GM03348 (cell line): ENCODE measurements around the gene YBX2.
"Not testable (repeated sequence)": the region's sequence is repeated elsewhere in the genome, so short reads cannot be mapped to it uniquely, and the experiment has no call there.

Experiments used
- DNase-seq: peaks from one replicate; pipeline ENCODE4 v3.0.0; 2012; ENCODE audit warnings: low spot score

YBX2 gene

DNA sequence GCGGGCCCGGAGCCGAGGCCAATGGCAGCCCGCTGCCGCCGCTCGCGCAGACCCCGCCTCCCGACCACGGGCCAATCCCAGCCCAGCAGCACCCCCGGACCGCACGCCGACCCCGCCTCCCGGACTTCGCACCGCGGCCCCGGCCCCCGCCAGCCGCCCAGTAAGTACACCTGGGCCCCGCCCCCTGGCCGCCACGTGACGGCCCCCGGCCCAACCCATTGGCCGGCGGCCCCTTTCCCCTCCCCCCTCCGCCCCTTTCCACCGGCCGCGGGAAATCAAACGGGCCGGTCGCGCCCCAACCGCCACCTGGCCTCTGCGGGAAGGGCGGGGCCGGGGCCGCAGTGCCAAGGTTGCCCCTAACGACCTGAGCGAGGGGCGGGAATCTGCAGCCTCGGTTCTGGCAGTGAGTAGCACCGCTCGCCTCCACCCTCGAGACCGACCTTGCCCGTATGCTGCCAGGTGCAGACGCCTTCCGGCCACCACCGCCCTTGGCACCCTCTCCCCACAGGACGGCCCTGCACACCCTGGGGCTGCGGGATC, at the start of gene YBX2:
TSS of gene YBX2 (minus strand) at position 26 of the 540 bp plus-strand sequence. CDS start 139 bp downstream, outside the sequence.
- peak; percentile 68 for DNase-seq

DNA sequence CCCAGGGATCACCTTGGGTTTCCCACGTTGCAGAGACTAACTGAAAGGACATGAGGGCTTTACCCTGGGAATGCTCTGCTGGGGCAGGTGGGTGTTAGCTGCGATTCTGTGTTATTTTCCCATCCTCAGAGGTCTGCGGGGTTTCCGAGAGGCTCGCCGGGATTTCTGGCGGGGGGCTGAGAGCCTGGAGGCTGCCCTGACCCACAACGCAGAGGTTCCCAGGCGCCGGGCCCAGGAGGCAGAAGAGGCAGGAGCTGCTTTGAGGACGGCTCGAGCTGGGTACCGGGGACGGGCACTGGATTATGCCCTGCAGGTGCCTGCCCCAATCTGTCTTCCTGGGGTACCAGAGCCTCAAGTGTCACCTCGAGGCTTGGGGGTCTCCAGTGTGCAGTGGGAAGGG, 48.8 kb upstream of the YBX2 start:
- no peak for DNase-seq

DNA sequence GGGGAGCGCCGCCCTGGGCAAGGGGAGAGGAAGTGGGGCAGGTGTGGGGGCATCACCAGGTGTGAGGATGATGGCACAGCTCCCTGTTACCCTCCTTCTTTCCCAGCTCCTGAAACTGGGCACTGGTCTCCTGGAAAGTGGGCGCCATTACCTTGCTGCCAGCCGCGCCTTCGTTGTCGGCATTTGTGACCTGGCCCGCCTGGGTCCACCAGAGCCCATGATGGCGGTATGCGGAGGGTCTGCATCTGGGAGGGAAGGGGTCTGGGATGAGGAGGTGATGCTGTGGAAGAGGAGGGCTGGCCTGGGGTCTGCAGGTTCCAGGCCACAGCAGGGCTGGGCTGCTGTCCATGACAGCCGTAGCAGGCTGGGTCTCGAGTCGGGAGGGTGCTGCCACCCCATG, 47.4 kb upstream of the YBX2 start:
- no peak for DNase-seq

DNA sequence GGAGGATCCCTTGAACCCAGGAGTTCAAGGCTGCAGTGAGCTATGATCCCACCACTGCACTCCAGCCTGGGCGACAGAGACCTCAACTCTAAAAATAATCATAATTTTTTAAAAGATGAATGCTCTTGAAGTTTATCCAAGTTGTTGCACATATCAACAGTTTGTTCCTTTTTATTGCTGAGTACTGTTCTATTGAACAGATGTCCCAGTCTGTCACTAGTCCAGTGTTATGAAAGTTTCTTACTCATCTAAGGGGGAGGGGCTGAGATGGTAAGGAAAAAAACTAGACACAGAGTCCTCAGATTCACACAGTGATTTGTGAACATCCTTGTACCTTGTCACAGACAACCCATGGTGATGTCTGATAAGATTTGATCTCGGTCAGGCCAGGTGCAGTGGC, 45.7 kb upstream of the YBX2 start:
- no peak for DNase-seq

DNA sequence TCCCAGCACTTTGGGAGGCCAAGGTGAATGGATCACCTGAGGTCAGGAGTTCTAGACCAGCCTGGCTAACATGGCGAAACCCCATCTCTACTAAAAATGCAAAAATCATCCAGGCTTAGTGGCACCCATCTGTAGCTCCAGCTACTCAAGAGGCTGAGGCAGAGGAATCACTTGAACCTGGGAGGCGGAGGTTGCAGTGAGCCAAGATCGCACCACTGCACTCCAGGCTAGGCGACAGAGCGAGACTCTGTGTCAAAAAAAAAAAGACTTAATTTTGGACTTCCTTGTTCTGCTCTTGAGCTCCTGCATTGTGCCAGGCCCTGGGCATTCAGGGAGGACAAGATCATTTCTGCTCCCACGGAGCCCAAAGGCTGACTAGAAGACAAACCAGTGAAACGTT, 43.2 kb upstream of the YBX2 start:
- not testable (repeated sequence) for DNase-seq

DNA sequence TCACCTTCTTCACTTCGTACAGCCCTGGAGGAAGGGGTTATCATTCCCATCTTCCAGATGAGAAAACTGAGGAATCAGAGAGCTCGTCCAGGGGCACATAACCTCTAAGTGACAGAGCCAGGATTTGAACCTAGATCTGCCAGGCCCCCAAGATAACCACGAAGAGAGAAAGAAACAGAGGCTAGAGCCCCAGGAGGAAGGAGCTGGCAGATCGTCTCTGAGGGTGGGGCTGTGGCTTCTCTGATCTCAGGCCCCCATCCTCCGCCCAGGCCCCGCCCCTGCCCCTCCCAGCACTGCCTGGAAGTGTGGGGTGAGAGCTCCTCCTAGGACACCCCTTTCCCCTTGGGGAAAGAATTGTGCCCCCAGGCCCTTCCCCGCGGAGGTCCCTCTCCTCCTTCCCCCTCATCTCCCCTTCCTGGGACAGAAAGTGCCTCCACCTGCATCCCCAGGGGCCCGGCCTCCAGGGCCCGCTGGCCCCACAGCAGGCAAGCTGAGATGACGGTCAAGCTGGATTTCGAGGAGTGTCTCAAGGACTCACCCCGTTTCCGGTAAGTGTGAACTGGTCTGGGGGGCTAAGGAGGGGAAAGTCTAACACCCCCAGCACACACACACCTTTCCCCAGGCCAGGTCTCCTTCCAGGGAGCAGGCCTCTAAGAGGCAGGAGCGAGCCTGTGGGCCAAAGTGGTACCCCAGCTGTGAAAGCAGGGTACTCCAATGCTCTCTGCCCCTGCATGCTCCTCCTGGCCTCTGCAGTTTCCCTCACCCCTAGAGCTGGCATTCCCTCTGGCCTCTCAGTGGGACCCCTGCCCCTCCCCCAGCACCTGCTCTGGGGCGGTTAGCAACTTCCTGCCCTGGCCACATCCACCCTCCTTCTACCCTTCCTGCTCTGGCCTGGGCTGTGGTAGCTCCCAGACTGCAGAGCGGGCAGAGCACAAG, 42.1 kb upstream of the YBX2 start, which contains the start of gene ACAP1:
TSS of gene ACAP1 (plus strand) at position 290 of the 936 bp plus-strand sequence. CDS start at position 496, 206 bp downstream.
- no peak for DNase-seq

DNA sequence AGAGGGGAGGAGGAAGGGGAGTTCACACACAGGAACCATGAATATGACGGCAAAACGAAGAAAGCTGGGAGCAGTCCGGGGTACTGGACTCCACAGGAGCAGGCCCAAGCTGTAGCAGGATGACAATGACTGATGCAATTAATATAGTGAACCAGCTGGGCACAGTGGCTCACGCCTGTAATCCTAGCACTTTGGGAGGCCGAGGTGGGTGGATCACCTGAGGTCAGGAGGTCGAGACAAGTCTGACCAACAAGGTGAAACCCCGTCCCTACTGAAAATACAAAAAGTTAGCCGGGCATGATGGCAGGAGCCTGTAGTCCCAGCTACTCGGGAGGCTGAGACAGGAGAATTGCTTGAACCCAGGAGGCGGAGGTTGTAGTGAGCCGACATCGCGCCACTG, 41.3 kb upstream of the YBX2 start:
- DNase-seq, result not testable (repeated sequence)

DNA sequence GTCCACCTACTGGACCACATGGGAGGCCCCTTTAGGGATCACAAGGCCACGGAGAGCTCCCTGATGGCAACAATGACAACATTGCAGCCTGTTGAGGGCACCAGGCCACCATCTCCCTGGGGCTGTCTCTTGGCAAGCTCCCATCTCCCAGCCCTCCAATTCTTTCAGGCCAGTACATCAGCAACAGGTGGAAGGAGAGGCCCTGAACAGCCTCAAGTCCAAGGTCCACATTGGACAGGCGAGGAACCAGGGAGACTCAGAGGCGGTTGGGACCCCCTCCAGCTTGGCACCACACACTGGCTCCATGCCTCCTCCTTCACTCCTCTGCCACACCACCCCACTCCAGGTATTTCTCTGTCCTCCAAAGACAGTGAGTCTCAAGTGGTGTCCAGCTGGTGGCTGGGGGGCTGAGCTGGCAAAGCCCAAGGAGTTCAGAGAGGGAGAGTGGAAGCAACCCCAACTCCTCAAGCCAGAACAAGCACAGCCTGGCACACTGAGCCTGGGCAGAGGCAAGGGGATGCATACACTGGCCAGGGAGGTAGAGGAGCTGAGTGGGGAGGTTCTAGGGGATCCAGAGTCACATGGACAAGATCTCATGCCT, 40.6 kb upstream of the YBX2 start:
- no peak for DNase-seq

DNA sequence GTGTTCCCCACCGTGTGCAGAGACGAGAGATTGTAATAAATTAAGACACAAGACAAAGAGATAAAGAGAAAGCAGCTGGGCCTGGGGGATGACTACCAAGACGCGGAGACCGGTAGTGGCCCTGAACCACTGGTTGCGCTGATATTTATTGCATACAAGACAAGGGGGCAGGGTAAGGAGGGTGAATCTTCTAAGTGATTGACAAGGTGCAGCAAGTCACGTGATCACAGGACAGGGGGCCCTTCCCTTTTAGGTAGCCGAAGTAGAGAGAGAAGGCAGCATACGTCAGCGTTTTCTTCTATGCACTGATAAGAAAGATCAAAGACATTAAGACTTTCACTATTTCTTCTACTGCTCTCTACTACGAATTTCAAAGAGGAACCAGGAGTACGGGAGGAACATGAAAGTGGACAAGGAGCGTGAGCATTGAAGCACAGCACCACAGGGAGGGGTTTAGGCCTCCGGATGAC, 38.2 kb upstream of the YBX2 start:
- not testable (repeated sequence) for DNase-seq

DNA sequence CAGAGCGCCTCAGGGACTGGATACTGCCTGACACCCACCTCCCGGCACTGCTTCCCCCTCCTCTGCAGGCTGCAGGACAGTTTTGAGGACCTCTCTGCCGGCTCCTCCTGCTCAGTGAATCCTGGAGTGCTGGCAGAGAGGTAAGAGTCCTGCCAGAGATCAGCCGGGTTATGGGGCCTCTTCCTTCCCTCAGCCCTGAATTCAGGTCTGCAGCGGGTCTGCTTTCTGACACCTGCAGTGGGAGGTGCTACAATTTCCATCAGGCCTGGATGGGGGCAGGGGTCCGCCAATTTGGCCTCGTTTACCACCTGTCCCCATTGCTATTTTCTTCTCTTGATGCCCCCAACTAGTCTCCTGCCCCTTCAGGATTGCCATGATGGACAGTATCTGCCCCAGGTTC, 37.7 kb upstream of the YBX2 start:
- DNase-seq, result no peak

DNA sequence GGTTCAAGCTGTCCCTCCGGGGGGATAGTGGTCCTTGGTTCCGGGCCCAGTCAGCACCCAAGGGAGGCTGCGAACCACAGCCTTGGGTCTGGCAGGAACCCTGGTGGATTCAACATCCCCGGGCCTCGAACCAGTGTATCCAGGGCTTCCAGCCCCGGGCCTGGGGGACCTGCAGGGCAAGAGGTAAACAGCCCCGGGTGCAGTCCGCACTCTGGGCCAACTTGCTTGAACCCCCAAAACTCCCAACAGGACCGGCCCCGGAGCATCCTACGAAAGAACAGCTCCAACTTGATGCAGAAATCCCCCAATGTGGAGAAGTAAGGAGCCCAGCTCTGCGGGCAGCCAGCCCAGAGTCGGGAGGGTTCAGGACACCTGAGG, 36.2 kb upstream of the YBX2 start:
- DNase-seq, result no peak

DNA sequence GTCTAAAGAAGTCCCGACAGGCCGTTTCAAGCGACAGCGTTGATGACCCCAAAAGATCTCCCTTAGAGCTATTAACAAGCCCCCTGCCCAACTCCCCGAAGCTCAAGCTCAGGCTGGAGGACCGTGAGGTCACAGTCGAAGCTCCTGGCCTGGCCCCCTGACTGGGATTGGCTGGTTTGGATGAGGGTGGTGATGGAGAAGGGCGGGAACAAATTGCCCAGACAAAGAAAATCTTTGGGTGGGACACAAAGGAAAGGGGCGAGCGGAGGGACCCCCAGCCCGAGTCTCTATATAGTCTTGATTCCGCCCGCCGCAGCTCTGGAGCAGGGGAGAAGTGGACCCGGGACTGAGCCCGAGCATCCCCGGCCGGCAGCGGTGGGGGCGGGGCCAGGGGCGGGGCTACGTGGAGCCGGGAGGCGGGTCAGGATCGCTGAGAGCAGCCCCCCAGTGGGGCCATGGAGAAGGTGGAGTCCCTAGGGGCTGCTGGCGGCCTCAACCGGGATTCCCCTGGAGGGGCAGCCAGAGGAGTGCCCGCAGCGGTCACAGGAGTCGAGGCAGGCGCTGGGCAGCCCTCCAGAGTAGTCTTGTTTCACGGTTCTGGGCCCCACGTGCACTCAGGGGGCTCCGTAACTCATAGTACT, 35.7 kb upstream of the YBX2 start:
- peak; percentile 92 for DNase-seq

DNA sequence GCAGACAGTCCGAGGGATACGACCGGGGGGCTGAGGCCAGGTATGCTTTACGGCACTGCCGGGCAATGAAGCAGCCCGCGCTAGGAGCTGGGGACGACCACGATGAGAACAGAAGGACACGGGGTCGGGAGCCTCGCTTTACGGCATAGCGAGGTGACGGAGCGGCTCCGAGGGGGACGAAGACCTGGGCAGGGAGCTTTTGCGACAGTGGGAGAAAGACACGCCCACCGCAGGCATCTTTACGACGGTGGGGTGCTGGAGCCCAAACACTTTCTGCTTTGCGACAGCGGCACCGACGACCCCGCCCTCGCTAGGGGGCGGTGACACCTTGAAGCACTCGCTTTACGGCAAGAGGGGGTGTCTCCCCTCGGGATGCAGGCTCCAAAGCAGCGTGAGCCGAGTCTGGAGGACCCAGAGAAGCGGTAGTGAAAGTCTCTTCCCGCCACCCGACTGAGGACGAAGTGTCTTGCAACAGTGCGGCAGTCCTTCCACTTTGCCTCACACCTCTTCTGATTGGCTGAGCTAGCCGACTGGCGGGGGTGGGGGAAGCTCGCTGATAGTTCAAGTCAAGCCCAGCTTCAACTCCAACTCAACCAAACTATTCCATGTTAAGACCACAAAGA, 35.0 kb upstream of the YBX2 start:
- peak; percentile 99 for DNase-seq

DNA sequence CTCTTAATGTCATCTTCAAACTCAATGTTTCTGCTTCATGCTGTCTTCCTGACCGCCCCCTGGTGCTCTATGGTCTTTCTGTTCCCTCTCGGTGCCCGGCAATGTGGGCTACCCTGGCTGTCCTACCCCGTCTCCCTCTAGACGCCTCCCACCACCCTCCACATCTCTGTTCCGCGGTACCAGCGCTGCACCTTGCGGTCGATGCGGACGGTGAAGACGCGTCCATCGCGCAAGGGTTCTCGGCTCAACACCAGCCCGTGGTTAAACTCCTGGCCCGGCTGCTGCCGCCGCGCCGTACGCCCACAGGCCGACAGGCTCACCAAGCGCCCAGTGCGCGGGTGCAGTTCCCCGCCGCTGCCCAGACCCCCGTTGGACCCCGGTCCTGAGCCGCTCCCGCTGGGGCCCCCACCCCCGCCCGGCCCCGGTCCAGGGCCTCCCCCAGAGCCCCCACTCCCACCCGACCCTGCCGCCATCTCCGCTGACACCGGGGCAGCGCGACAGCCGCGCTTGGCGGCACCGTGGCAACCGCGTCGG, 34.5 kb upstream of the YBX2 start, which contains the start of gene NEURL4:
TSS of gene NEURL4 (minus strand) at position 496 of the 534 bp plus-strand sequence. CDS start at position 473, 23 bp downstream.
- DNase-seq, result no peak

DNA sequence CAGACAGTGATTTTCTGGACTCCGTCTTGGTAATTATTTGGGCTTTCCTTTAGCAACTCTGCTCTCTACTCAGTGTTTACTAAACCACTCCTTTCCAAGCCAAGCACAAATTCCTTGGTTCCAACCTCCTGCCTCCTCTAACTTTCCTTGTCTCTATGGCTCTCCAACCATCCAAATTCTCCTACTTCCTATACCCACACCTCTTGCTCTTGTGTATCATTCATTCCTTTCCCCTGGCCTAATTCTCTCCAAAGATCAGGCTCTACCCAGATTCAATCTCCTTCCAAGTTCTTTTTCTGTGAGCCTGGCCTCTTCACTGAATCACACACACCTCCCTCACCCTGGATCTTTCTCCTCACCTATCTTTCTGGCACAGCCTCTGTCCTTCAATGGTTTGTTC, 33.6 kb upstream of the YBX2 start:
- DNase-seq, result no peak

DNA sequence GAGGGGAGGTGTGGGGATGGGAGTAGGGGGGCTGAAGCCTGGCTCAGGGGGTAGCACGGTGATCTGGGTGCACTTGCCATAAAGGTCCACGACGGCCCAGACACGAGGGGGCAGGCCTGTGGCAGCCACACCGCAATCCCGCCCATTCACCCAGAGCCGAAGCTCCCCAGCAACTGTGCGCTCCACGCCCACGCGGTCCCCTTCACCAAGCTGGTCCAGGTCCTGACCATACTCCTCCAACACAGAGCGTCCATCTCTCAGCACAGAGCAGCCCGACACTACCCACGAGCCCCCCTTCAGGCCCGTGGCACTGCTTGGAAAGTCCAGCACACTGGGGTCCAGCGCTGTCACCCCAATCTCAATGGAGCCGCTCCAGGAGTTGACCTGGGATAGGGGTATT, 33.1 kb upstream of the YBX2 start:
- DNase-seq, result no peak

DNA sequence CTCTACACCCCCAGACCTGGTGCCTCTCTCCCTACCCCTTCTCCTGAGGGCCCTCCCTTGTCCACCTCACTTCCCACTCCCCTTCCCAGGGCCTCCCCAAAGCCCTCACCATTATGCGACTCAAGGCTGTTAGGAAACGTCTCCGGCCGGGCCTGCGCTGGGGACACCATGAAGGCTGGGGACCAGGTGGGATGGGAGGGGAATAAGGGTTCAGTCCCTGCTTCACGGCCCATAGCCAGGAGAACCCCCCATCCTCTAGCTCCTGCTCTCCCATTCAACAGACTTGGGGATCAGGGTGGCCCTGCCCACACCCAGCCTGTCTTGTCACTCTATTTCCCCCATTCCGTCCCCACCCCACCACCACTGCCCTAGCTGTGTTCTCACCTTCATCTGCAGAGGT, 32.6 kb upstream of the YBX2 start:
- no peak for DNase-seq

DNA sequence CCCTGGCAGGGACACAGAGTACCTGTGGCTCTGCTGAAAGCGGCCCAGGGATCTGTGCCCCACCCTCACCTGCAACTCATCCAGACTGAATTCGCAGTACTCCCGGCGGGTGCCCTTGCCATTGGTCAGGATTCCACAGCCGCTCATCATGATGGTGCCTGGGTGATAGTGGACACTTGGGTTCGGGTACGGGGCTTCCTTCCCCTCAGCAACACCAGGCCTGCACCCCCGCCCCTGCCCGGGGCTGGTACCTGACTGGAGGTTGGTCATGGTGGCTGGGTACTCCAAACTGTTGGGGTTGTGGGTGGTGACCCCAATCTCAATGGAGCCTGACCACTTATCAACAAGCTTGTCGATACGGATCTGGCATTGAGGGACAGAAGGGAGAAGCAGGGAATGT, 31.7 kb upstream of the YBX2 start:
- no peak for DNase-seq

DNA sequence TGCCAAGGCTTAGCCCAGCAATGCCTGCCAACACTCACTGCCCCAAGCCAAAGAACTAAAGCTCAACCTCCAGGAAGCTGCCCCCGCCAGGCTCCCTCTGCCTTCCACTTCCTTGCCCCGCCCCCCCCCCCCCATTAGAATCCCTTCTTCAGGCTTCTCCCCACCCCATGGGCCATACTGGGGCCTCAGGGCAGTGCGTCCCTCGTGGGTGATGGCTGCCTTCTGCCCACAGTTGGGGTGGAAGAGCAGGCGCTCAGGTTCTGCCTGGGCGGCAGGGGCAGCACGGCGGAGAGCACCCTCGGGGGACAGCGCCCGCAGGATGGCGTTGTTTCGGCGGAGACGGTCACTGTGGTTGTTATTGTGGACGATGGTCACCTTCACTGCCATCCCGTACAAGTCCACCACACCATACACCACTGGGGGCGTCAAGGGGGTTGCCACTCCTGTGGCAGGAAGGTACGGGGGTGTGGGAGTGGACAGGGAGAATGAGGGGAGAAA, 30.6 kb upstream of the YBX2 start:
- DNase-seq, result no peak

DNA sequence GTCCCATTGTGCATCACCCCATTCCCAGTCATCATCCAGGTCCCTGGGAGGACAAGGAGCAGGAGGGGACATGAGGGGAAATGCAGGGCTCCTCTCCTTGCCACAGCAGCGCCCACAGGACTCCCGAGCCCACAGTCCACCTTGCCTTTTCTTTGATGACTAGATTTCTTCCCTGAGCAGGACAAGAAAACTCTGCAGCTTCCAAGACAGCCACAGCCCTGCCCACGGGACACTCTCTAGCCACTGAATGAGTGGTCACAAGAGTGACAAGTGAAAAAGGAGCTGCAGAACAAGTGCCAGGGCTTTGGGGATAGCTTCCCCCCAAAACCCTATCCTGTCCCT, 30.0 kb upstream of the YBX2 start:
- no peak for DNase-seq

DNA sequence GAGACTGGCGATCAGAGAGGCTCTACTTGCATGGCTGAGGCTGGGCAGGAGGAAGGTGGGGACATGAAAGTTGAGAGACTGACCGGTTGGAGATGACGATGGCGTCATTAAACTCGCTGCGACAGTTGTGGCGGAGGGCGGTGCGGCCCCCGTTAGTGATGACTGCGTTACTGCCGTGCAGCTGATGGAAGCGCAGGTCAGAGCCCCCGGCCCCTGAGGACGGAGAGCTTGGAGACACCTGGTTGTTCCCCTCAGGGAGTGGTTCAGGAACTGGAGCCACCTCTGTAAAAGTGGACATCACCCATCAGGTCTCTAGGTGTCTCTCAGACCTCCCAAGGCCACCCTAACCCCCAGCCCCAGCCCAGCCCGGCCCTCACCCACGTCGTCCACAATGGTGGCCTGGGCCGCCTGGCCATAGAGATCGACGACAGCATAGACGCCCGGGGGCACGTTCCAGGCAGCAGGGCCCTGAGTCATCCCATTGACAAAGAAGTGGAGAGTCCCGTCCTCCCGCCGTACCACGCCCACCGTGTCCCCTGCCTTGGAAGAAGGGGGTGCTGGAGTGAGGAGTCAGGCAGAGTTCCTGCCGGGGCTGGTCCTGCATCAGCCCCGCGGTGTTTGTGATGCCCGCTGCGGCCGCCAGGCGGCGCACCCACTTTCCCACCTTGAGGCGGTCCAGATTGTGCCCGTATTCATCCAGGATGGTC, 29.4 kb upstream of the YBX2 start:
- peak; percentile 73 for DNase-seq
